PC-3 (cell line): Measurements from ENCODE around the gene HIC1. TPM values are rescaled to one million over a fixed set of nuclear protein-coding genes. Genes with fewer than 3 reads are reported as not detected.

Source experiments
- ATAC-seq: fragments of 200-7000 bp; cut with Tn5 transposase; 2 replicates; pipeline ENCODE4 v1.9.1; 2020; ENCODE audit warnings: mild to moderate bottlenecking, moderate library complexity
- BruUV-seq: library from RNA; stranded (reverse); fragments of 400-500 nt; replicated peaks from 2 replicates; lab custom pipeline; 2021; lab: Mats Ljungman, UMichigan
- CTCF ChIA-PET: fragments of 300-600 bp; sonication (Branson Sonifier 250); formaldehyde crosslinking; loops from one replicate; lab custom pipeline; 2022; ENCODE audit warnings: antibody characterized with exemption; lab: Charles Lee
- POLR2A ChIA-PET: fragments of 300-600 bp; sonication (Branson Sonifier 250); formaldehyde crosslinking; loops from one replicate; lab custom pipeline; 2022; ENCODE audit warnings: antibody characterized with exemption; ENCODE audit not compliant: unreplicated experiment; lab: Charles Lee
- DNase-seq: peaks from one replicate; pipeline ENCODE4 v3.0.0-alpha.2; 2015
- H2AFZ ChIP-seq: fragments of 300-600 bp; sonication (generic); 2 replicates; pipeline ENCODE4 v1.6.0; 2016; ENCODE audit warnings: antibody characterized with exemption, low read length
- H3F3A ChIP-seq: fragments of 300-600 bp; sonication (generic); one replicate; pipeline ENCODE4 v1.6.0; 2017; ENCODE audit warnings: antibody characterized with exemption, low read length, control low read depth, mild to moderate bottlenecking; ENCODE audit not compliant: unreplicated experiment
- H3K27ac ChIP-seq: fragments of 300-600 bp; sonication (generic); 2 replicates; pipeline ENCODE4 v1.5.1; 2016; ENCODE audit warnings: mild to moderate bottlenecking, low read length
- H3K27me3 ChIP-seq: fragments of 300-600 bp; sonication (generic); 2 replicates; pipeline ENCODE4 v1.6.1; 2016; ENCODE audit warnings: low read length, mixed read lengths
- H3K36me3 ChIP-seq: fragments of 300-600 bp; sonication (generic); 2 replicates; pipeline ENCODE4 v1.6.1; 2016; ENCODE audit warnings: low read depth, mixed run types, low read length, mixed read lengths
- H3K4me1 ChIP-seq: fragments of 300-600 bp; sonication (generic); 2 replicates; pipeline ENCODE4 v1.5.1; 2016; ENCODE audit warnings: low read length; ENCODE audit not compliant: insufficient read depth
- H3K4me2 ChIP-seq: fragments of 300-600 bp; sonication (generic); 2 replicates; pipeline ENCODE4 v1.6.0; 2016; ENCODE audit warnings: low read length
- H3K4me3 ChIP-seq: fragments of 300-600 bp; sonication (generic); 2 replicates; pipeline ENCODE4 v1.5.1; 2016; ENCODE audit warnings: mild to moderate bottlenecking, low read length, mixed read lengths
- H3K79me2 ChIP-seq: fragments of 300-600 bp; sonication (generic); 2 replicates; pipeline ENCODE4 v1.6.1; 2017; ENCODE audit warnings: low read length, mixed read lengths
- H3K9ac ChIP-seq: fragments of 300-600 bp; sonication (generic); 2 replicates; pipeline ENCODE4 v1.6.0; 2016; ENCODE audit warnings: mild to moderate bottlenecking, low read length
- H3K9me2 ChIP-seq: fragments of 300-600 bp; sonication (generic); replicated peaks from 2 replicates; pipeline ENCODE4 v1.6.1; 2016; ENCODE audit warnings: mixed run types, low read length, mixed read lengths
- H3K9me3 ChIP-seq: fragments of 300-600 bp; sonication (generic); 2 replicates; pipeline ENCODE4 v1.6.1; 2016; ENCODE audit warnings: low read length, mixed read lengths
- H4K20me1 ChIP-seq: fragments of 300-600 bp; sonication (generic); 2 replicates; pipeline ENCODE4 v1.6.1; 2016; ENCODE audit warnings: low read length, mixed read lengths
- EZH2 ChIP-seq: fragments of 300-600 bp; sonication (generic); IDR thresholded peaks from one replicate; pipeline ENCODE4 v1.6.1; 2017; ENCODE audit warnings: antibody characterized with exemption, mild to moderate bottlenecking, low read length; ENCODE audit not compliant: unreplicated experiment
- EZH2phosphoT487 ChIP-seq: fragments of 300-600 bp; sonication (generic); IDR thresholded peaks from 2 replicates; pipeline ENCODE4 v1.6.1; 2018; ENCODE audit warnings: mild to moderate bottlenecking, antibody characterized with exemption, low read length, borderline replicate concordance
- intact Hi-C: fragments of 100-400 bp; cut with micrococcal nuclease; formaldehyde crosslinking; loops from 2 replicates; pipeline ENCODE4 v1.9.0; 2023
- total RNA-seq: library from RNA; depleted of rRNA; stranded (reverse); fragments of >200 nt; gene quantifications from 2 replicates; pipeline ENCODE4 v1.2.3, GENCODE V29; 2014
- TF ChIP-seq, protein P1 (sequence below): fragments of 300-600 bp; sonication (generic); conservative IDR thresholded peaks from 2 replicates; pipeline ENCODE4 v1.5.1; 2017; ENCODE audit warnings: antibody characterized with exemption, low read depth, mild to moderate bottlenecking, low read length

Gene HIC1
- total RNA-seq, 1 experiment from 2014 or later, result 4.4 TPM

DNA sequence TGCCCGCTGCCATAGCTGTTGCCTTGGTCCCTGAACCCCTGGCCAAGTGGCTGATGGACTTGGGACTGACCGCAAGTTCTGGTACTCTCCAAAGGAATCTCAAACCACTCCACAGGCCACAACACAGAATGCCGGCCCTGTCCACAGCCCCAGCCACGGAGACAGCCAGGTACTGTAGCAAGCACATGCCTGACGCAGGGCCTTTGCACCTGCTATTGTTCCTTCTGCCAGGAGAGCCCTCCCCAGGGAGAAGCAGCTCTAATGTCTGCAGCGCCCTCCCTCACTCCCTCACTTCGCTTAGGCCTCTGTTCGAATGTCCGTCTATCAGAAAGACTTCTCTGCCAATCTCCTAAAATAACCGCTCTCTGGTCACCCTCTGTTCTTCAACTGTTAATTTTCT lies 45.2 kb upstream of the HIC1 start:
- Histone ChIP-seq H2AFZ (no peak overlapping the region), H3K4me2 (no peak overlapping the region), H4K20me1 (no peaks in the 10 kb centered on the region), H3K79me2 (0 out of 2 replicates have a peak, but pooled peaks cover 9% of the 10 kb centered on the region), H3K9me3 (no peaks in the 10 kb centered on the region), H3K9me2 (no peaks in the 10 kb centered on the region), H3K27me3 (no peaks in the 10 kb centered on the region), H3K27ac (no peak overlapping the region), H3K4me1 (peaks cover 26% of the 10 kb centered on the region), H3K4me3 (no peak overlapping the region), H3F3A (no peaks in the 10 kb centered on the region), H3K9ac (no peak overlapping the region), H3K36me3 (no peaks in the 10 kb centered on the region)
- ATAC-seq (no peak), DNase-seq (no peak)
- intact Hi-C loops, result no loop called here
- ChIA-PET CTCF (no interaction called here), POLR2A (no interaction called here)
- TF ChIP-seq, protein P1, sequence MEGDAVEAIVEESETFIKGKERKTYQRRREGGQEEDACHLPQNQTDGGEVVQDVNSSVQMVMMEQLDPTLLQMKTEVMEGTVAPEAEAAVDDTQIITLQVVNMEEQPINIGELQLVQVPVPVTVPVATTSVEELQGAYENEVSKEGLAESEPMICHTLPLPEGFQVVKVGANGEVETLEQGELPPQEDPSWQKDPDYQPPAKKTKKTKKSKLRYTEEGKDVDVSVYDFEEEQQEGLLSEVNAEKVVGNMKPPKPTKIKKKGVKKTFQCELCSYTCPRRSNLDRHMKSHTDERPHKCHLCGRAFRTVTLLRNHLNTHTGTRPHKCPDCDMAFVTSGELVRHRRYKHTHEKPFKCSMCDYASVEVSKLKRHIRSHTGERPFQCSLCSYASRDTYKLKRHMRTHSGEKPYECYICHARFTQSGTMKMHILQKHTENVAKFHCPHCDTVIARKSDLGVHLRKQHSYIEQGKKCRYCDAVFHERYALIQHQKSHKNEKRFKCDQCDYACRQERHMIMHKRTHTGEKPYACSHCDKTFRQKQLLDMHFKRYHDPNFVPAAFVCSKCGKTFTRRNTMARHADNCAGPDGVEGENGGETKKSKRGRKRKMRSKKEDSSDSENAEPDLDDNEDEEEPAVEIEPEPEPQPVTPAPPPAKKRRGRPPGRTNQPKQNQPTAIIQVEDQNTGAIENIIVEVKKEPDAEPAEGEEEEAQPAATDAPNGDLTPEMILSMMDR, result no peak
- TF ChIP-seq EZH2phosphoT487, result no peak
- TF ChIP-seq EZH2, result no peak
- BruUV-seq, result no TSS peak

DNA sequence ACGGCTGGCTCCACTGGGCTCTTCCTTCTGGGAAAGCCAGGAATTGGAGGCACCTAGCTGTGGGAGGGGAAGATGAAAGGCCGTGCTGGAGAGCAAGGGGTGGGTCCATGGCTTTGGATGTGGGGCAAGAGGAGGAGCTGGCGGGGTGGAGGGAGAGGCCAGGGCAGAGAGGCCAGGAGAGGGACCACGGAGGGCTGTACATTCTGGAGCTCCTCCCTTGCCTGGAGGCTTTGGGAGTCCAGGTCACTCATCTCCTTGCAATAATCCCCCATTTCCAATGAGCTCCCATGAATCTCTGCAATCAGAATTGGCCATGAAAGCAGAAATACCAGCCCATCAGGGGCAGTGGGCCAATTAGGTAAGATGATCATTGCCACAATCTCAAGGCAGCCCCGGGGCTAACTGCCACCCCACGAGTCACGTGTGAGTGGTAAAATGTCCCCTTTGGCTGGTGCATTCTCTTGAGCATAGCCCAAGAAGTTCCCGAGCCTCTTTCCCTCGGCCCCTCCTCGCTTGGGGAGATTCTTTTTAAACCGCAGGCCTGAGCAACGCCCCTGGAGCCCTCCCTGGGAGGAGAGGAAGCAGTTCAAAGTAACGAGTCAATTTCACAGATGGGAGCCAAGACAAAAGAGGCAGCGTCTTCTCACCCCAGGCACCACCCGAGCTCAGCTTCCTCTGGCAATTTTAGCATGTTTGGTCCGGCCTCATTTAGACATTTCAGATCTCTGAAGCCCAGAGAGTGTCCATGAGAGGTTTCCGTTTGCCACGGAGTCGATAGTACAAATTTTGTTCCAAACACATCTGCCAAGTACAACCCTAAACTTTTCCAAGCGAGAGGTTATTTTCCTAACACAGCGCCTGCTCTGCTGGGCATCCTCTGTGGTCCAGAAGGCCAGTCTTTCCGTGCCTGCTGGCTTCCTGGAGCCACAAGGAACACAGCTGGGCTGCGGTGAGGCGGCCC lies 43.2 kb upstream of the HIC1 start:
- H2AFZ ChIP-seq, result peak overlapping the region; percentile 72
- ChIA-PET CTCF (interaction anchor here (0.5 kb wide), 1 partner anchor 23 kb away, joined by 3 read pairs; no protein-coding TSS in a partner anchor), POLR2A (interaction anchor here (0.5 kb wide), 1 partner anchor 14 kb away, joined by 18 read pairs; the partner anchor contains the start of gene RTN4RL1)
- no peaks in the 10 kb centered on the region for H3K27me3 ChIP-seq
- peak; percentile 95 for DNase-seq
- no TSS peak for BruUV-seq
- H3K4me2 ChIP-seq, result peak overlapping the region; percentile 80
- H3F3A ChIP-seq, result no peaks in the 10 kb centered on the region
- no peaks in the 10 kb centered on the region for H4K20me1 ChIP-seq
- no peaks in the 10 kb centered on the region for H3K9me2 ChIP-seq
- intact Hi-C loops, result no loop called here
- H3K36me3 ChIP-seq, result no peaks in the 10 kb centered on the region
- H3K9me3 ChIP-seq, result no peaks in the 10 kb centered on the region
- TF ChIP-seq, protein P1, result no peak
- TF ChIP-seq EZH2, result no peak
- no peak for TF ChIP-seq EZH2phosphoT487
- ATAC-seq, result peak; percentile 79
- peak overlapping the region; percentile 50 for H3K4me3 ChIP-seq
- H3K9ac ChIP-seq, result peak overlapping the region; percentile 50
- peaks cover 13% of the 10 kb centered on the region; the same call in 1 of the 2 replicates for H3K79me2 ChIP-seq
- H3K27ac ChIP-seq, result peak overlapping the region; percentile 89
- H3K4me1 ChIP-seq, result peaks cover 26% of the 10 kb centered on the region
